Superior temporal gyrus (tissue), 1 donor: Measurements from ENCODE around the gene FAM107A.

Experiments used
- DNase-seq: peaks from one replicate; pipeline ENCODE4 v3.0.0-alpha.2; 2016; ENCODE audit errors: extremely low spot score

FAM107A gene

GRCh38 chr3:58518291-58518789 is 58.9 kb downstream of the FAM107A start:
- DNase-seq = no peak

- DNase-seq = no peak
Observed at GRCh38 chr3:58514405-58514804, 62.8 kb downstream of the FAM107A start.
